ENCODE measurements around the gene ITGB4.
"Not testable (repeated sequence)": the region's sequence is repeated elsewhere in the genome, so short reads cannot be mapped to it uniquely, and the experiment has no call there.

The ITGB4 gene

DNA sequence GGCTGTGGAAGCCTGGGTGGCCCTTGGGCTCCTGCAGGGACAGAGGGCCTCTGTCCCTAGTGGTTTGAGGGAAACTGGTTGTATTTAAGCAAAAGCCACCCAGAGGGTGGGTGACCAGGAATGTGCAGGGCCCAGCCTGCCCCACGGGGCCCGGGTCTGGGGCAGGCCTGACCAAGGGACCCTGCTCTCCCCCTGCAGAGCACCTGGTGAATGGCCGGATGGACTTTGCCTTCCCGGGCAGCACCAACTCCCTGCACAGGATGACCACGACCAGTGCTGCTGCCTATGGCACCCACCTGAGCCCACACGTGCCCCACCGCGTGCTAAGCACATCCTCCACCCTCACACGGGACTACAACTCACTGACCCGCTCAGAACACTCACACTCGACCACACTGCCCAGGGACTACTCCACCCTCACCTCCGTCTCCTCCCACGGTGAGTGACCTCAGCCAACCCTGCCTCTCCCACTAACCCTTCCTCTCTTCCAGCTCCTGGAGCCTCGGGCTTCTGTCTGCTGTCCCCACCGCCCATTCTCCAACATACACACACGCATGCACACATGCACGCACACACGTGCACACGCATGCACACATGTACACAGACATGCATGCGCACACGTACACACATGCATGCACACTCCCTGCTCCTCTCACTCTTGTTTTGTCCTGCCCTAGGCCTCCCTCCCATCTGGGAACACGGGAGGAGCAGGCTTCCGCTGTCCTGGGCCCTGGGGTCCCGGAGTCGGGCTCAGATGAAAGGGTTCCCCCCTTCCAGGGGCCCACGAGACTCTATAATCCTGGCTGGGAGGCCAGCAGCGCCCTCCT is 33.3 kb downstream of the ITGB4 start:
- DNase-seq = no peak

DNA sequence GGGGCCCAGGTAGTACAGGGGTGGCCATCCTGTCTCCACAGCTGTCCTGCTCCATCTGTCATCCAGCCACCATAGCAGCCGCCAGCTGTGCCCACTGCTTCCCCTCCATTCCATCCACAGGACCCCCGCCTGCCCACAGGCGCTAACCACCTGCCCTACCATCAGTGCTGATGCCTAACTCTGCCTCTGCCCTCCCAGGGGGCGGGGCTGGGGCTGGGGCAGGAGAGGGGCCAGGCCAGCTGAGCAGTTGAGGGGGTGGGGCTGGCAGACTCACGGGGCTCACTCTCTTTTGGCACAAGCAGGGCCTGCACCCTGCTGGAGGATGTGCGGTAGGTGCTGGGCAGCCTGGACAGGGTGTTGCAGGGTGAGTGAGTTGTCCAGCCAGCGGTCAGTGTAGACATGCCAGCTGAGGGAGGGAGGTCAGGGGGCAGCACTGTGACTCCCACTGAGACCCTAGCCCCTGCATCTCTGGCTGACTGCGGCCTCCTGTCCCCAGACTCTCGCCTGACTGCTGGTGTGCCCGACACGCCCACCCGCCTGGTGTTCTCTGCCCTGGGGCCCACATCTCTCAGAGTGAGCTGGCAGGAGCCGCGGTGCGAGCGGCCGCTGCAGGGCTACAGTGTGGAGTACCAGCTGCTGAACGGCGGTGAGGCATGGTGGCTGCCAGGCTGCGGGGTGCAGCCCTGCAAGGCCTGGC is 34.1 kb downstream of the ITGB4 start:
- DNase-seq = peak; percentile 55

DNA sequence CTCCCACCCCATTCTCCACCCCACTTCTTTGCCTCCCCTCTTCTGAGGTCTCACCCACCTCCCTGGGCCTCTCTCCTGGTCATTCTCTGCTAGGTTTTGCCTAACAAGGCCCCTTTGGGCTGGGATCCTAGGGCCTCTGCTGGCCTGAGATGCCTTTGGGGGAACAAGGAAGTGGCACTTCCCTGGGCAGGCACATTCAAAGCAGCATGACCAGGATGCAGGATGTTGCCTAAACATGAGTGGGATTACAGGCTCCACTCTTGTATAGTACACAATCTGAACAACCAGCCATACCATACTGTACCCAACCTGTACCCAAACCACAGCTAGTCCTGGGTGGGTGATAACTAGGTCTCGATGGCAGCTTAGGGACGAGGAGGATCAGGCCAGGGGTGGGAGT is 34.7 kb downstream of the ITGB4 start:
- no peak for DNase-seq

DNA sequence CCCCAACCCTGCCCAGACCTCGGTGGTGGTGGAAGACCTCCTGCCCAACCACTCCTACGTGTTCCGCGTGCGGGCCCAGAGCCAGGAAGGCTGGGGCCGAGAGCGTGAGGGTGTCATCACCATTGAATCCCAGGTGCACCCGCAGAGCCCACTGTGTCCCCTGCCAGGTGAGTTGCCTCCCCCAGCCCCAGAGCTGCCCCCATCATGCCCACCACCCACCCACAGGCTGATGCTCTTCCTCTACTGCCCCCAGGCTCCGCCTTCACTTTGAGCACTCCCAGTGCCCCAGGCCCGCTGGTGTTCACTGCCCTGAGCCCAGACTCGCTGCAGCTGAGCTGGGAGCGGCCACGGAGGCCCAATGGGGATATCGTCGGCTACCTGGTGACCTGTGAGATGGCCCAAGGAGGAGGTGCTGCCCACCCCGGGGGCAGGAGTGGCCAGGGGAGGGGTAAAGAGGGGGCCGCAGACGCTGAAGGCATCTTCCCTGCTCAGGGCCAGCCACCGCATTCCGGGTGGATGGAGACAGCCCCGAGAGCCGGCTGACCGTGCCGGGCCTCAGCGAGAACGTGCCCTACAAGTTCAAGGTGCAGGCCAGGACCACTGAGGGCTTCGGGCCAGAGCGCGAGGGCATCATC is 35.3 kb downstream of the ITGB4 start:
- no peak for DNase-seq

DNA sequence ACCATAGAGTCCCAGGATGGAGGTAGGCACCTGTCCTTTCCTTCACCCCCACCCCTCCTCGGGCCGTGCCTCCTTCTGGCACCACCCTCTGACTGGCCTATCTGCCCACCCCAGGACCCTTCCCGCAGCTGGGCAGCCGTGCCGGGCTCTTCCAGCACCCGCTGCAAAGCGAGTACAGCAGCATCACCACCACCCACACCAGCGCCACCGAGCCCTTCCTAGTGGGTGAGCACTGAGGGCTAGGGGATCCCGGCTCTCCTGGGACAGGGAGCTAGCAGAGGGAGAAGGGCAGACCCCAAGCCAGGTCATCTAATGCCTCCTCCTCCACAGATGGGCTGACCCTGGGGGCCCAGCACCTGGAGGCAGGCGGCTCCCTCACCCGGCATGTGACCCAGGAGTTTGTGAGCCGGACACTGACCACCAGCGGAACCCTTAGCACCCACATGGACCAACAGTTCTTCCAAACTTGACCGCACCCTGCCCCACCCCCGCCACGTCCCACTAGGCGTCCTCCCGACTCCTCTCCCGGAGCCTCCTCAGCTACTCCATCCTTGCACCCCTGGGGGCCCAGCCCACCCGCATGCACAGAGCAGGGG is 35.9 kb downstream of the ITGB4 start:
- DNase-seq = no peak

DNA sequence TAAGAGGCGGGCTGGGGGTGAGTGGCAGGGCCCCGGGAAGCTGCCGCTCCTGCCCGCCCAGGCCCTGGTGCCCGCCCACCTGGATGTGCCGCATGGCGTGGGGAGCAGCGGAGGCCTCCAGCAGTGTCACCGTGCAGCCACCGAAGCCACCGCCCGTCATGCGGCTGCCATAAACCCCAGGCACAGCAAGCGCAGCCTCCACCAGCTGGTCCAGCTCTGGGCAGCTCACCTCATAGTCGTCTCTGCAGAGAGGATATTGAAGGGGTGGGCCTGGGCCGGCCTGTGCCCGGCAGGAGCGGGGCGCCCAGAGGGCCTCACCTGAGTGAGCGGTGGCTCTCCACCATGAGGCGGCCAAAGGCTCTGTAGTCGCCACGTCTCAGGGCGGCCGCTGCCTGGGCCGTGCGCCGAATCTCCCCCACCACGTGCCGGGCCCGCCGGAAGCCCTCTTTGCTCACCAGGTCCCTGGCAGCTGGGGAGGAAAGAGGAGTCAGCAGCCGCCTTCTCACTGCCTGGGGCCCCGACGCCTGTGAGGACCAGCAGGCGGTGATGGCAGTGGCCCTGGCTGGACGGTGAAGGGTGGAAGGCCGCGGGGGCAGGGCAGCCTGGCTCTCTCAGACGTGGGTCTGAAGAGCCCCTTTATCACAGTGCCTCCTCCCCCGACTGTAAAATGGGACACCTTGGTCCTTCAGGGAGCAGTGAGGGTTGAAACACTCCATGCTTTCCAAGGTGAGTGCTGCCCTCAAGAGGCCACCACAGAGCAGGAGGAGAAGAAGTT is 37.1 kb downstream of the ITGB4 start:
- DNase-seq = no peak

- no peak for DNase-seq
These were observed 38.2 kb downstream of the ITGB4 start for GRCh38 chr17:75759457-75759856.

DNA sequence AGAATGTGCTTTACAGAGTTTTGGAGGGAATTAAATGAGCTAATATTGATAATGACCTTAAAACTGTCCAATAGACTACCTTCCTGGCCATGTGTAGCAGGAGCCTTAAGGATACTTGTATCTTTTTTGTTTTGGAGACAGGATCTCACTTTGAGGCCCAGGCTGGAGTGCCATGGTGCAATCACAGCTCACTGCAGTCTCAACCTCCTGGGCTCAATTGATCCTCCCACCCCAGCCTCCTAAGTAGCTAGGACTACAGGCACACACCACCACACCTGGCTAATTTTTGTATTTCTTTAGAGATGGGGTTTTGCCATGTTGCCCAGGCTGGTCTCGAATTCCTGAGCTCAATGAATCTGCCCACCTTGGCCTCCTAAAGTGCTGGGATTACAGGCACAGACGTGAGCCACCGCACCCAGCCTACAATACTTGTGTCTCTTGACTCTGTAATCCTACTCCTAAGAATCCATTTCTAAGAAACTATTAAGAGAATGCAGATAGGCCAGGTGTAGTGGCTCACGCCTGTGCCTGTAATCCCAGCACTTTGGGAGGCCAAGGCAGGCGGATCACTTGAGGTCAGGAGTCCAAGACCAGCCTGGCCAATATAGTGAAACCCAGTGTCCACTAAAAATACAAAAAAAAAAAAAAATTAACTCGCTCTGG is 38.9 kb downstream of the ITGB4 start:
- DNase-seq = not testable (repeated sequence)

GRCh38 chr17:75762513-75763268 is 41.4 kb downstream of the ITGB4 start:
- DNase-seq = no peak

GRCh38 chr17:75763269-75763607 is 42.0 kb downstream of the ITGB4 start:
- no peak for DNase-seq

- no peak for DNase-seq
These were observed 42.6 kb downstream of the ITGB4 start for GRCh38 chr17:75763613-75764416.

DNA sequence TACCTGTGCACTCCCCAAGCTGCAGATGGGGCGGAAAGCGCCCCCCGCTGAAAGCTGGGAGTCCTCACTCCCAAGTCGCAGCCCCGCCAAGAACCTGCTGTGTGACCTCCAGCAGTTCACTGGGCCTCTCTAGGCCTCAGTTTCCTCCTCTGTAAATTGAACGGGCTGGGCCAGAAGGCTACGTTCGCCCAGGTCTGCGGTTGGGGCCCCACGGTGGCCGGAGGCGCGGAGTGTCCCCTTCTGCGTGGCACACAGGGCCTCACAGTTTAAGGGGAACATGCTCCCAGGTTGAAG is 43.1 kb downstream of the ITGB4 start:
- no peak for DNase-seq

DNA sequence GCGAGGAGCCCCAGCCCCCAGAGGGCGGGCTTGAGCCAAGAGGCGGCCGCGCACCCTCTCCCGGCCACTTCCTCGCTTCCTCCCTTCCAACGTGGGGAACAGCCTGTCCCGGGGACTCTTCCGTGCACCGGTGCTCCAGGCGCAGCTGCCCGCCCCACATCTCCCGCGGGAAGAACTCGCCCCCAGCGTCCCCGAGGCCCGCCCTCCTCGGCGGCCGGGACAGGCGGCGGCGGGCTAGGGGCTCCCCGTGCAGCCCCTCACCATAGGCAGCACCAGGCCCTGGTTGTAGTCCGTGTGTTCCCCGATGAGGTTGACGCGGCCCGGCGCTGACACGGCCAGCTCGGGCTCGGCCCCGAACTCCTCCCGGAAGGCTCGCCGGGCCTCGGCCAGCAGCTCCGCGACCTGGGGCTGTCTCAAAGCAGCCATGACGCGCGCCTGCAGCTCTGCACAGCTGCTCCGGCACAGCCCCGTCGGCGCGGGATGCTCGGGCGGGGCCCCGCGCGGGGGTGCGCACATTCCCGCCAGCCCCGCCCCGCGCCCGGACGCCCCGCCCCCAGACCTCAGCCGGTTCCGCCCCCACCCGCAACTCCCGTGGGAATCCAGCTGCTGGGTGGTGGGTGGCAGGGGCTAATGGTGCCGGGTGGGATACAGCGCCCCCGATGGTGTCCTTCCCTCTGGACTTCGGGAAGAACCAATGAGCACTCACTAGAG is 43.6 kb downstream of the ITGB4 start, which contains the start of gene GALK1:
Gene GALK1, minus strand, starts transcription at position 482 of the 711 bp plus-strand sequence. Its CDS starts 56 bp downstream, at position 426.
- peak; percentile 86 for DNase-seq

DNA sequence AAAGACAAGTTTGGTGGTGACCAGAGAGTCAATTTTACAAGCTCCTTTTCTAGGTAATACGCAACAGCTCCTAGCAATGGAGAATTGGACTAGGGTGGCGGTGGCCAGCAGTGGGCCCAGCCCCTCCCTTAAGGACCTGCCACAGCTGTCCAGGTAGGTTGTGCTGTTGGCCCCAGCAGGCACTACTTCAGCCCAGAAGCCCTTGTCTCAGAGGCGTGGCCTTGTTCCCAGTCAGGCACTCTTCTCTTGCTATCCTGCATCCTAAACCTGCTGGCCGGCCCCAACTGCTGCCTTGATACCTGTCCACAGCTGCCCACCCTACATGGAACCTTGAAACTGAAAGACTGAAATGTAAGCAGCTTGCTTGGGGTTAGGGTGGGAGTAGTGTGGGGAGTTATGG is 44.7 kb downstream of the ITGB4 start:
- DNase-seq = no peak

- DNase-seq = no peak
These were observed 46.6 kb downstream of the ITGB4 start for GRCh38 chr17:75767881-75768280.

GRCh38 chr17:75769536-75769935 is 48.3 kb downstream of the ITGB4 start:
- DNase-seq = peak; percentile 8

DNA sequence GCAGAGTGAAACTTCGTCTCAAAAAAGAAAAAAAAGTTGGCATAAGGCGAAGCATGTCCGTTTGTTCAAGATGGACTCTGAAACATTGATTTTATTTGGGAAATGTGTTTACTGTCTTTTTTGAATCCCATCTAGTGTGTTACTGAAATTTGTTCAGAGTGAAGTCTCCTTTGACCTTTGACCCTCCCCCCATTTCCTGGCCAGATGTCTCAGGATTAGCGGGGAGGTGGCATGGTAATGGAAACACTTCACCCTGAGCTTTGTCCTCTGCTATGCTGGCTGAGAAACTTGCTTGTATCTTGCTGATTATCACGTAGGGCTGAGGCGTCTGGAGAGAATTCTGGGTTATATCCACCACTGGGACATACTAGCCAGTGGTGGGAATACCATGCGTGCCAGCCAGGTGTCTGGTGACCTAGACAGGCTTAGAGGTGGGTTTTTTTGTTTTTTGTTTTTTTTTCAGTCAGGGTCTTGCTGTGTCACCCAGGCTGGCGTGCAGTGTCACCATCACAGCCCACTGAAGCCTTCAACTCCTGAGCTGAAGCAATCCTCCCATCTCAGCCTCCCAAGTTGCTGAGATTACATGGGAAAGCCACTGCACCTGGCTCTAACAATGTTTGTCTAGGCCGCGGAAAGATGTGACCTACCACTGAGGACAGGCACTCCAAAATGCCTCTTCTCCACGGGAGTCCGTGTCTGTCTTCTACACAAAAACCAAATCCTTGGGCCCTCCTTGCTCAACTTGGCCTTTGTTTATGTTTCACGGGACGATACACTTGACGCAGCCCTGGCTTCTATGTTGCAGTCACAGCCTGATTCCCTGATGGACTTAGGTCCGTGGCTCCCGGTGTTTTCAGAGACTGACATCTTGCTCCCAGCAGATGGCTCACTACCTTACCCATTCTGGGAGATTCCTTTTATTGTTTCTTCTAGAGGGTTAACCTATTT is 50.3 kb downstream of the ITGB4 start:
- no peak for DNase-seq

- peak; percentile 41 for DNase-seq
These were observed 52.0 kb downstream of the ITGB4 start for GRCh38 chr17:75773121-75773807.
